Suprapubic skin (tissue), 4 donors: ENCODE data around the gene APRT.

ENCODE experiments used
- POLR2A ChIP-seq, 2 donors: fragments of 450-650 bp; IDR thresholded peaks; one replicate each; pipeline ENCODE4 v1.6.1; 2017; ENCODE audit warnings: antibody characterized with exemption in 2 of 2, mild to moderate bottlenecking in 2 of 2, moderate library complexity in 2 of 2
- POLR2AphosphoS5 ChIP-seq, 3 donors: sonication (generic); formaldehyde crosslinking; IDR thresholded peaks; one replicate each; pipeline ENCODE4 v1.6.1; 2017; ENCODE audit warnings: antibody characterized with exemption in 3 of 3
- TF ChIP-seq, protein P1 (sequence below), 2 donors: fragments of 200-600 bp in 1 of 2; fragments of 450-650 bp in 1 of 2; sonication (generic) in 1 of 2; IDR thresholded peaks; one replicate each; pipeline ENCODE4 v1.5.1; 2016 to 2019; ENCODE audit warnings: antibody characterized with exemption in 2 of 2, mild to moderate bottlenecking in 1 of 2, moderate library complexity in 1 of 2

DNA sequence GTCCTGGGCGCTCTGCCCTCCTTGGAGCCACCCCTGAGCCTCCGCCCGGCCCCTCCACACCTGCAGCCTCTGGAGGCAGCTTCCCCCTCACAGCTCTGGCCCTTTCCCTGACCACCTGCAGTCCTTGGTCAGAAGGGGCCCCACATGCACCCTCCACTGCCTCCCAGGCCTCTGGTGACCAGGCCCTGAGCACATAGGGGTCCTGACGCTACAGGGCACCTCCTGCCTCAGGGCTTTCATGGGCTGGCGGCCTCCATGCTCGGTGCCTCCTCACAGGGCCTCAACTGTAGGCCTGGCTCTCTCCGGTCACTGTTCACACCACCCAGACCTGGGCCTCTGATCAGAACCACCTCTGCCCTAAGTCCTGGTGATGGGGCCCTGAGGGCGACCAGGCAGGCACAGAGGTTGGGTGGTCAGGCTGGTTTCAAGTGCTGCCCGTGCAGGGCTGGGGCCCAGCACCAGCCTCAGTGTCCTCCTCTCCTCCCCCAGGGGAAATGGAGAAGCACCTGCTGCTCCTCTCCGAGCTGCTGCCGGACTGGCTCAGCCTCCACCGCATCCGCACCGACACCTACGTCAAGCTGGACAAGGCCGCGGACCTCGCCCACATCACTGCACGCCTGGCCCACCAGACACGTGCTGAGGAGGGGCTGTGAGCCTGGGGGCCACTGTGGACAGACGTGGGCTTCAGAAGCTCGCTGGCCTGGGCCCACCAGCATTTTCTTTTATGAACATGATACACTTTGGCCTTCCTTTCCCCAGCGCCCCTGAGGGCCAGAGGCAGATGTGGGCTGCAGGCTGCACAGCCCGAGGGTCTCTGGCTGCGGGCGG lies 3.9 kb downstream of the APRT start:
- TF ChIP-seq POLR2A (IDR thresholded peaks at IDR 0.05) (no peak), POLR2AphosphoS5 (IDR thresholded peaks at IDR 0.05) (no peak)
- TF ChIP-seq, protein P1, sequence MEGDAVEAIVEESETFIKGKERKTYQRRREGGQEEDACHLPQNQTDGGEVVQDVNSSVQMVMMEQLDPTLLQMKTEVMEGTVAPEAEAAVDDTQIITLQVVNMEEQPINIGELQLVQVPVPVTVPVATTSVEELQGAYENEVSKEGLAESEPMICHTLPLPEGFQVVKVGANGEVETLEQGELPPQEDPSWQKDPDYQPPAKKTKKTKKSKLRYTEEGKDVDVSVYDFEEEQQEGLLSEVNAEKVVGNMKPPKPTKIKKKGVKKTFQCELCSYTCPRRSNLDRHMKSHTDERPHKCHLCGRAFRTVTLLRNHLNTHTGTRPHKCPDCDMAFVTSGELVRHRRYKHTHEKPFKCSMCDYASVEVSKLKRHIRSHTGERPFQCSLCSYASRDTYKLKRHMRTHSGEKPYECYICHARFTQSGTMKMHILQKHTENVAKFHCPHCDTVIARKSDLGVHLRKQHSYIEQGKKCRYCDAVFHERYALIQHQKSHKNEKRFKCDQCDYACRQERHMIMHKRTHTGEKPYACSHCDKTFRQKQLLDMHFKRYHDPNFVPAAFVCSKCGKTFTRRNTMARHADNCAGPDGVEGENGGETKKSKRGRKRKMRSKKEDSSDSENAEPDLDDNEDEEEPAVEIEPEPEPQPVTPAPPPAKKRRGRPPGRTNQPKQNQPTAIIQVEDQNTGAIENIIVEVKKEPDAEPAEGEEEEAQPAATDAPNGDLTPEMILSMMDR (IDR thresholded peaks at IDR 0.05): no peak
